ENCODE data around the gene C2CD4B. TPM values are rescaled to one million over a fixed set of nuclear protein-coding genes. Genes with fewer than 3 reads are reported as not detected.

The C2CD4B gene
- total and polyA plus RNA-seq, 2 of the 13 experiments (the other 11 are each of a cell fraction or from before 2014, with no cell fraction given) = not detected

GRCh38 chr15:62124176-62124972 is 40.7 kb downstream of the C2CD4B start (continued):
- TF ChIP-seq ZNF180 (CRISPR knock-in tag; IDR thresholded peaks at IDR 0.05; ENCODE audit: borderline replicate concordance, low read depth) (no peak), KDM1A (CRISPR knock-in tag; IDR thresholded peaks at IDR 0.05) (no peak), FOXP1 (IDR thresholded peaks at IDR 0.05) (no peak), FOXP1 (CRISPR knock-in tag; IDR thresholded peaks at IDR 0.05) (peak; percentile 85), SKI (IDR thresholded peaks at IDR 0.05; ENCODE audit: partially characterized antibody) (peak; percentile 50), TBL1XR1 (IDR thresholded peaks at IDR 0.05; ENCODE audit: borderline replicate concordance, low read length, partially characterized antibody) (peak; percentile 92), ZNF782 (CRISPR knock-in tag; IDR thresholded peaks at IDR 0.05; ENCODE audit: borderline replicate concordance) (no peak), ZNF549 (CRISPR knock-in tag; IDR thresholded peaks at IDR 0.05) (no peak), RXRB (CRISPR knock-in tag; IDR thresholded peaks at IDR 0.05; ENCODE audit: borderline replicate concordance) (peak; percentile 47; the same call in 1 of the 2 replicates), SALL1 (CRISPR knock-in tag; IDR thresholded peaks at IDR 0.05) (no peak), TFAP4 (IDR thresholded peaks at IDR 0.05; ENCODE audit: borderline replicate concordance, low read depth) (peak; percentile 74; the same call in 1 of the 2 replicates), ETV5 (CRISPR knock-in tag; IDR thresholded peaks at IDR 0.05; ENCODE audit: borderline replicate concordance) (peak; percentile 65; the same call in 1 of the 2 replicates), HHEX (CRISPR knock-in tag; IDR thresholded peaks at IDR 0.05) (peak; percentile 68), SRSF1 (optimal IDR thresholded peaks at IDR 0.05; ENCODE audit: low read depth, low read length) (no peak), FOXA3 (CRISPR knock-in tag; IDR thresholded peaks at IDR 0.05) (peak; percentile 84), IKZF4 (CRISPR knock-in tag; IDR thresholded peaks at IDR 0.05; ENCODE audit: borderline replicate concordance, low read depth, not compliant biosample characterization) (no peak), NFKBIZ (CRISPR knock-in tag; IDR thresholded peaks at IDR 0.05) (no peak), MTA3 (CRISPR knock-in tag; IDR thresholded peaks at IDR 0.05) (no peak), FOXP4 (CRISPR knock-in tag; IDR thresholded peaks at IDR 0.05) (peak; percentile 32; the same call in 1 of the 2 replicates)
- TF ChIP-seq, protein P1, sequence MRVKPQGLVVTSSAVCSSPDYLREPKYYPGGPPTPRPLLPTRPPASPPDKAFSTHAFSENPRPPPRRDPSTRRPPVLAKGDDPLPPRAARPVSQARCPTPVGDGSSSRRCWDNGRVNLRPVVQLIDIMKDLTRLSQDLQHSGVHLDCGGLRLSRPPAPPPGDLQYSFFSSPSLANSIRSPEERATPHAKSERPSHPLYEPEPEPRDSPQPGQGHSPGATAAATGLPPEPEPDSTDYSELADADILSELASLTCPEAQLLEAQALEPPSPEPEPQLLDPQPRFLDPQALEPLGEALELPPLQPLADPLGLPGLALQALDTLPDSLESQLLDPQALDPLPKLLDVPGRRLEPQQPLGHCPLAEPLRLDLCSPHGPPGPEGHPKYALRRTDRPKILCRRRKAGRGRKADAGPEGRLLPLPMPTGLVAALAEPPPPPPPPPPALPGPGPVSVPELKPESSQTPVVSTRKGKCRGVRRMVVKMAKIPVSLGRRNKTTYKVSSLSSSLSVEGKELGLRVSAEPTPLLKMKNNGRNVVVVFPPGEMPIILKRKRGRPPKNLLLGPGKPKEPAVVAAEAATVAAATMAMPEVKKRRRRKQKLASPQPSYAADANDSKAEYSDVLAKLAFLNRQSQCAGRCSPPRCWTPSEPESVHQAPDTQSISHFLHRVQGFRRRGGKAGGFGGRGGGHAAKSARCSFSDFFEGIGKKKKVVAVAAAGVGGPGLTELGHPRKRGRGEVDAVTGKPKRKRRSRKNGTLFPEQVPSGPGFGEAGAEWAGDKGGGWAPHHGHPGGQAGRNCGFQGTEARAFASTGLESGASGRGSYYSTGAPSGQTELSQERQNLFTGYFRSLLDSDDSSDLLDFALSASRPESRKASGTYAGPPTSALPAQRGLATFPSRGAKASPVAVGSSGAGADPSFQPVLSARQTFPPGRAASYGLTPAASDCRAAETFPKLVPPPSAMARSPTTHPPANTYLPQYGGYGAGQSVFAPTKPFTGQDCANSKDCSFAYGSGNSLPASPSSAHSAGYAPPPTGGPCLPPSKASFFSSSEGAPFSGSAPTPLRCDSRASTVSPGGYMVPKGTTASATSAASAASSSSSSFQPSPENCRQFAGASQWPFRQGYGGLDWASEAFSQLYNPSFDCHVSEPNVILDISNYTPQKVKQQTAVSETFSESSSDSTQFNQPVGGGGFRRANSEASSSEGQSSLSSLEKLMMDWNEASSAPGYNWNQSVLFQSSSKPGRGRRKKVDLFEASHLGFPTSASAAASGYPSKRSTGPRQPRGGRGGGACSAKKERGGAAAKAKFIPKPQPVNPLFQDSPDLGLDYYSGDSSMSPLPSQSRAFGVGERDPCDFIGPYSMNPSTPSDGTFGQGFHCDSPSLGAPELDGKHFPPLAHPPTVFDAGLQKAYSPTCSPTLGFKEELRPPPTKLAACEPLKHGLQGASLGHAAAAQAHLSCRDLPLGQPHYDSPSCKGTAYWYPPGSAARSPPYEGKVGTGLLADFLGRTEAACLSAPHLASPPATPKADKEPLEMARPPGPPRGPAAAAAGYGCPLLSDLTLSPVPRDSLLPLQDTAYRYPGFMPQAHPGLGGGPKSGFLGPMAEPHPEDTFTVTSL (CRISPR knock-in tag; IDR thresholded peaks at IDR 0.05; ENCODE audit: borderline replicate concordance) = peak; percentile 70; the same call in 1 of the 2 replicates
- TF ChIP-seq, protein P2, sequence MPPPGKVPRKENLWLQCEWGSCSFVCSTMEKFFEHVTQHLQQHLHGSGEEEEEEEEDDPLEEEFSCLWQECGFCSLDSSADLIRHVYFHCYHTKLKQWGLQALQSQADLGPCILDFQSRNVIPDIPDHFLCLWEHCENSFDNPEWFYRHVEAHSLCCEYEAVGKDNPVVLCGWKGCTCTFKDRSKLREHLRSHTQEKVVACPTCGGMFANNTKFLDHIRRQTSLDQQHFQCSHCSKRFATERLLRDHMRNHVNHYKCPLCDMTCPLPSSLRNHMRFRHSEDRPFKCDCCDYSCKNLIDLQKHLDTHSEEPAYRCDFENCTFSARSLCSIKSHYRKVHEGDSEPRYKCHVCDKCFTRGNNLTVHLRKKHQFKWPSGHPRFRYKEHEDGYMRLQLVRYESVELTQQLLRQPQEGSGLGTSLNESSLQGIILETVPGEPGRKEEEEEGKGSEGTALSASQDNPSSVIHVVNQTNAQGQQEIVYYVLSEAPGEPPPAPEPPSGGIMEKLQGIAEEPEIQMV (CRISPR knock-in tag; IDR thresholded peaks at IDR 0.05; ENCODE audit: low read depth) = no peak
